HepG2 (cell line): ENCODE data around the gene ADH4. TPM values are rescaled to one million over a fixed set of nuclear protein-coding genes. Genes with fewer than 3 reads are reported as not detected.
A peak's percentile ranks its signal among the peaks of the same experiment; 100 is the strongest.

Source experiments
- ATF7 ChIP-seq, 2 experiments: fragments of 450-650 bp in 1 of 2; sonication (generic) in 1 of 2; formaldehyde crosslinking in 1 of 2; IDR thresholded peaks; 2 replicates each; pipeline versions ENCODE4 v1.4.0 to v1.6.1; 2016 to 2020; ENCODE audit warnings: antibody characterized with exemption in 1 of 2, mild to moderate bottlenecking in 1 of 2, missing genetic modification reagents in 1 of 2
- GTF3A ChIP-seq: sonication (generic); formaldehyde crosslinking; conservative IDR thresholded peaks from 2 replicates; pipeline ENCODE4 v1.4.0; 2020; ENCODE audit warnings: mild to moderate bottlenecking, missing genetic modification reagents
- HNRNPK ChIP-seq: fragments of 200-400 bp; formaldehyde crosslinking; IDR thresholded peaks from 2 replicates; pipeline ENCODE4 v1.6.1; 2018; ENCODE audit warnings: low read length, low read depth, moderate library complexity, mild to moderate bottlenecking; ENCODE audit not compliant: poor library complexity, severe bottlenecking
- IRF2 ChIP-seq: IDR thresholded peaks from 2 replicates; pipeline ENCODE4 v1.6.1; 2018; ENCODE audit warnings: missing genetic modification reagents, missing compliant biosample characterization
- KDM2A ChIP-seq: sonication (generic); formaldehyde crosslinking; IDR thresholded peaks from 2 replicates; pipeline ENCODE4 v1.4.0; 2020; ENCODE audit warnings: low read depth, missing genetic modification reagents, borderline replicate concordance
- KLF6 ChIP-seq: IDR thresholded peaks from 2 replicates; pipeline ENCODE4 v1.8.0; 2016; ENCODE audit warnings: missing biosample characterization, missing genetic modification reagents
- MAF1 ChIP-seq: sonication (generic); formaldehyde crosslinking; IDR thresholded peaks from 2 replicates; pipeline ENCODE4 v1.5.0; 2020; ENCODE audit warnings: missing genetic modification reagents, borderline replicate concordance
- NCOA5 ChIP-seq: sonication (generic); formaldehyde crosslinking; IDR thresholded peaks from 2 replicates; pipeline ENCODE4 v1.4.0; 2020; ENCODE audit warnings: missing genetic modification reagents
- PLRG1 ChIP-seq: fragments of 450-650 bp; conservative IDR thresholded peaks from 2 replicates; pipeline ENCODE4 v1.6.1; 2016
- PRDM15 ChIP-seq: sonication (generic); formaldehyde crosslinking; IDR thresholded peaks from 2 replicates; pipeline ENCODE4 v1.4.0; 2020; ENCODE audit warnings: missing genetic modification reagents
- RFX3 ChIP-seq: IDR thresholded peaks from 2 replicates; pipeline ENCODE4 v1.6.1; 2016; ENCODE audit warnings: missing biosample characterization, missing genetic modification reagents
- SPEN ChIP-seq: sonication (generic); formaldehyde crosslinking; IDR thresholded peaks from 2 replicates; pipeline ENCODE4 v1.5.1; 2020; ENCODE audit warnings: low read depth, mild to moderate bottlenecking, missing genetic modification reagents
- TAF1 ChIP-seq: sonication (generic); formaldehyde crosslinking; IDR thresholded peaks from 2 replicates; pipeline ENCODE4 v1.4.0; 2020; ENCODE audit warnings: missing genetic modification reagents
- TCF7L2 ChIP-seq: IDR thresholded peaks from 2 replicates; pipeline ENCODE4 v1.6.1; 2011; ENCODE audit warnings: mild to moderate bottlenecking, low read depth, low read length, moderate library complexity
- ZBTB2 ChIP-seq: sonication (generic); formaldehyde crosslinking; IDR thresholded peaks from 2 replicates; pipeline ENCODE4 v1.8.0; 2022; ENCODE audit warnings: low read depth, missing genetic modification reagents
- ZFP41 ChIP-seq: sonication (generic); formaldehyde crosslinking; IDR thresholded peaks from 2 replicates; pipeline ENCODE4 v1.4.0; 2020; ENCODE audit warnings: mild to moderate bottlenecking, missing genetic modification reagents, borderline replicate concordance
- ZFP90 ChIP-seq: sonication (generic); formaldehyde crosslinking; IDR thresholded peaks from 2 replicates; pipeline ENCODE4 v1.8.0; 2022; ENCODE audit warnings: missing genetic modification reagents, mild to moderate bottlenecking, inconsistent platforms, borderline replicate concordance
- ZMAT5 ChIP-seq: sonication (generic); formaldehyde crosslinking; IDR thresholded peaks from 2 replicates; pipeline ENCODE4 v1.5.0; 2020; ENCODE audit warnings: mild to moderate bottlenecking, low read depth, missing genetic modification reagents, borderline replicate concordance
- ZNF251 ChIP-seq: sonication (generic); formaldehyde crosslinking; IDR thresholded peaks from 2 replicates; pipeline ENCODE4 v1.9.0; 2021; ENCODE audit warnings: mild to moderate bottlenecking, missing genetic modification reagents
- ZNF572 ChIP-seq: sonication (generic); formaldehyde crosslinking; IDR thresholded peaks from 2 replicates; pipeline ENCODE4 v1.5.1; 2020; ENCODE audit warnings: mild to moderate bottlenecking, missing genetic modification reagents
- ZNF597 ChIP-seq: sonication (generic); formaldehyde crosslinking; IDR thresholded peaks from 2 replicates; pipeline ENCODE4 v1.5.0; 2020; ENCODE audit warnings: missing genetic modification reagents
- ZNF839 ChIP-seq: sonication (generic); formaldehyde crosslinking; IDR thresholded peaks from 2 replicates; pipeline ENCODE4 v1.4.0; 2020; ENCODE audit warnings: missing genetic modification reagents, mild to moderate bottlenecking, borderline replicate concordance
- polyA plus RNA-seq, 8 experiments: library from polyadenylated mRNA; depleted of rRNA in 3 of 8; stranded (reverse) in 7 of 8; unstranded in 1 of 8; fragments of >200 nt; fragmentation: Illumina TruSeq in 4 of 8; extraction: Trizol in 4 of 8; gene quantifications; 2 replicates each; pipeline versions ENCODE4 v1.2.1 to v1.2.3, GENCODE V29; 2011 to 2016; ENCODE audit warnings: low read depth in 4 of 8, missing spikeins in 1 of 8, mixed read lengths in 1 of 8; ENCODE audit not compliant: insufficient read depth in 1 of 8
- total RNA-seq, 5 experiments: library from RNA; depleted of rRNA; stranded (reverse); fragments of >200 nt; fragmentation: Illumina TruSeq; extraction: Trizol; gene quantifications; 2 replicates each; pipeline ENCODE4 v1.2.3, GENCODE V29; 2016; ENCODE audit warnings: low read depth in 1 of 5

Gene ADH4
- total and polyA plus RNA-seq, 2 of the 13 experiments (the other 11 are each of a cell fraction or from before 2014, with no cell fraction given) = 24.3 to 31.1 TPM

- TF ChIP-seq ZBTB2 (CRISPR knock-in tag) (no peak; the same call in 1 of the 2 replicates), ZFP41 (CRISPR knock-in tag) (0 out of 2 replicates have a peak, but pooled peaks have one; percentile 47), ZNF572 (CRISPR knock-in tag) (0 out of 2 replicates have a peak, but pooled peaks have one; percentile 34), ZNF839 (CRISPR knock-in tag) (no peak), PLRG1 (no peak), NCOA5 (CRISPR knock-in tag) (no peak), SPEN (CRISPR knock-in tag) (peak; percentile 58), ATF7 (IDR thresholded peaks at IDR 0.05) (no peak), ATF7 (CRISPR knock-in tag; IDR thresholded peaks at IDR 0.05) (peak; percentile 57; the same call in 1 of the 2 replicates), ZFP90 (0 out of 2 replicates have a peak, but pooled peaks have one; percentile 61), ZNF251 (no peak), TAF1 (CRISPR knock-in tag) (peak; percentile 95), ZMAT5 (CRISPR knock-in tag) (0 out of 2 replicates have a peak, but pooled peaks have one; percentile 44), KDM2A (CRISPR knock-in tag) (peak; percentile 71), PRDM15 (CRISPR knock-in tag) (no peak), GTF3A (CRISPR knock-in tag) (0 out of 2 replicates have a peak, but pooled peaks have one; percentile 79), IRF2 (CRISPR knock-in tag) (peak; percentile 18; the same call in 1 of the 2 replicates), ZNF597 (CRISPR knock-in tag) (no peak), TCF7L2 (no peak), RFX3 (CRISPR knock-in tag) (no peak), MAF1 (no peak), HNRNPK (no peak), KLF6 (CRISPR knock-in tag) (peak; percentile 69; the same call in 1 of the 2 replicates)
Observed at GRCh38 chr4:99088481-99089365, 55.4 kb downstream of the ADH4 start, which contains the start of gene ADH5 (continued).
